HT-29 (cell line): ENCODE measurements around the gene KLF3. TPM values are rescaled to one million over a fixed set of nuclear protein-coding genes. Genes with fewer than 3 reads are reported as not detected.

Experiments used
- DNase-seq: peaks from one replicate; pipeline ENCODE4 v3.0.0-alpha.2; 2015; ENCODE audit warnings: low spot score
- total RNA-seq: library from RNA; depleted of rRNA; stranded (reverse); fragments of >200 nt; shearing (Covaris generic); gene quantifications from 2 replicates; pipeline ENCODE4 v1.2.3, GENCODE V29; 2014; rRNA removed

KLF3 gene
- total RNA-seq, 1 experiment from 2014 or later, result 74.3 TPM

DNA sequence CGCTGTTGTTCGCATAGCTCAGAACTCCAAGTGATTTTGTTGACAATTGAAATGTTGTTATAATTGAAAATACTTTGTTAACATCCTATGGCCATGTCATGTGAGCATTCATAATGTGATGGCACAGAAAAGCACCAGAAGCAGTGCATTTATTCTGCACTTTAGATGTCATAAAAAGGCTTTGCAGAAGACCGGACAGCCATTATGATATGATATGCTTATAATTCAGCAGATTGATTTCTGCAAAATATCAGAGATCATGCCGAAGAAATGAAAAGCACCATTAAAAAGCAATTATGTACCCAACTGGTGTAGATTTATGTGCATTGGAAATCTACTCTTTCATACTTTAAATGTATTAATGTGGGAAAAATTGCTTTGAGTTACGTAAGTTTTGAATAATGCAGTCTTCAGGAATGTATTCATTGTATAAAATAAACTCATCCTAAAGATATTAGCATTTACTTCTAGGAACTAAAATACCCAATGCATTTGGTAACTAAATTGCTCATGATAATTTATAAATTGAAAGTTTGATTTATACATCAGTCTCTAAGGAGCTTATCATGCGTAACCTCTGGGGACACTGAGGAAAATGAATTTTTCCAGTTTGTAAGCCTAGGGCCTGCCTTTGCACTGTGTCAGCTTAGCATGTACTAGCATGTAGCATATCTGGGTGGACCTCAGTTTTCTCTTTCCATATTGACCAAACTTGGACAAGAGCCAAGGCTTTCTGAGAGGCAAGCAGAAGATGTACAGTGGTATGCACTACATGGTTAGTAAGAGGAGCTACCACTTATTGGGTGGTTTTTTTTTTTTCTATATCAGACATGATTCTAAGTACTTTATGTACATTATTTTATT, 75.2 kb downstream of the KLF3 start:
- DNase-seq, result no peak

DNA sequence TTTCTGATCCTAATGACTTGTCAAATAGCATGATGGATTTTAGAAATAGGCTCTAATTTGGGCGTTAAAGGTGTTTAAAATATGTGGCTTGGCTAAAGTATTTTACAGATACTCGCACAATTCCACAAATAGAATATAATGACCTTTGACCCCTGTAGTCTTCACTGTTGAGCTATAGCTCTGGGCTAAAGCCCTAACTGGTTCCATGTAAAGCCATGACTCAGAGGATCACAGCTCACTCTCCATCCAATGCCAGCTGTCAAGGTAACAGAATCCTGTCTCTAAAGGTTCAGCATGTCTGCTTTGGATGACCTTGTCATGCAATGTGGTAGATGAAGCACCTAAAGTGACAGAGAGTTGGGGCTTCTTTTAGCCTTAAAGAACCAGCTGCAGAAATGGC, 76.3 kb downstream of the KLF3 start:
- DNase-seq, result no peak

DNA sequence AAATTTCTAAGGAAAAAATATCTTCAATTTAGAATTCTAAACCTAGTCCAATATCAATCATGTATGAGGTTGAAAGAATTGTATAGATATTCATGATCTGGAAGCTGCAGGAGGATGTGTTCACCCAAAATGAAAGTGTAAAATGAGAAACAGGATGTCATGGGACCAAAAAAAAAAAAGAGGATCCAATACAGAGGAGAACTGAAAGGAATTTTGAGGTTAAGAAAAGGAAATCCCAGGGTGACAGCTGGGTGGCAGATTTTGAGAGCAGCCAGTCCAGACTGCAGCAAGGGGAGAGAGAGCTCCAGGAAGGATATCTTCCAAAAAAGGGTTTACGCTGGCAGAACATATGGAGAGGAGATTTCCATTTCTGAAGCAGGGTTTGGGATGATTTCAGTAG, 79.9 kb downstream of the KLF3 start:
- DNase-seq, result no peak

DNA sequence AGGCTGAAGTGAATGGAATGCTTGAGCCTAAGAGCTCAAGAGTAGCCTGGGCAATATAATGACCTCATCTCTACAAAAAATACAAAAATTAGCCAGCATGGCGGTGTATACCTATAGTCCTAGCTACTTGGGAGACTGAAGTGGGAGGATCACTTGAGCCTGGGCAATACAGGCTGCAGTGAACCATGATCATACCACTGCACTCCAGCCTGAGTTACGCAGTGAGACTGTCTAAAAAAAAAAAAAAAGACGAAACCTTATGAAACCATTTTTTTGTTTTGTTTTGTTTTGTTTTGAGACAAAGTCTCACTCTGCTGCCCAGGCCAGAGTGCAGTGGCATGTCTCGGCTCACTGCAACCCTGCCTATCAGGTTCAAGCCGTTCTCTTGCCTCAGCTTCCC, 81.9 kb downstream of the KLF3 start:
- no peak for DNase-seq

DNA sequence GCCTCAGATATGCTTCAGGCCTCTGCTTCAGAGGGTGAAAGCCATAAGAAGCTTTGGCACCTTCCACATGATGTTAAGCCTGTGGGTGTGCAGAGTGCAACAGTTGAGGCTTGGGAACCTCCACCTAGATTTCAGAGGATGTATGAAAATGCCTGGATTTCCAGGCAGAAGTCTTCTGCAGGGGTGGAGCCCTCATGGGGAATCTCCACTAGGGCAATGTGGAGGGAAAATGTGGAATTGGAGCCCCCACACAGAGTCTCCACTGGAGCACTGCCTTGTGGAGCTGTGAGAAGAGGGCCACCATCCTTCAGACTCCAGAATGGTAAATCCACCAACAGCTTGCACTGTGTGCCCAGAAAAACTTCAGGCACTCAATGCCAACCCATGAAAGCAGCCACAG, 83.6 kb downstream of the KLF3 start:
- DNase-seq, result no peak

DNA sequence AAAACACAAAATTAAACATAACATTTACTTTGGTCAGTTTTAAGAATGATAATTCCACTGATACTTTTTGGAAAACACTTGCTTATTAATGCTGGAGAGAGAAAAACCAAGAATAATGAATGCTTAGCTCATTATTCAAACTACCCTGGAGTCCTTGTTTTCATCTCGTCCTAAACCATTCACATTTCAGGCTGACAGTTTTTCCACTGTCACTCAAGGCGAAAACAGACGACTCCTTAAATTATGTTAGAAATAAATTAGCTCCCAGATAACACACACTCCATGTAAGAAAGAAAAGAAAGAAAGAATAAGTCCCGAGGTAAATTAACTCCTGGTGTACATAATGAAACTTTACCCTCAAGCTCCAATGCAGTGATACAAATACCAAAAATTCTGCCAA, 85.3 kb downstream of the KLF3 start:
- no peak for DNase-seq

Other genes with a start within 250 kb of the KLF3 start
- gene TLR10, start 118.8 kb downstream of the KLF3 start, total RNA-seq, result not detected in 2 replicates
- not detected in 2 replicates for gene TLR1, start 140.6 kb downstream of the KLF3 start, total RNA-seq
- 0.15 and 0.34 TPM in 2 replicates for gene TLR6, start 192.6 kb downstream of the KLF3 start, total RNA-seq
- gene FAM114A1, start 203.6 kb downstream of the KLF3 start, total RNA-seq, result 6.2 and 8.8 TPM in 2 replicates